ENCODE data around the gene MT1A. TPM values are rescaled to one million over a fixed set of nuclear protein-coding genes. Genes with fewer than 3 reads are reported as not detected.
"Not testable (repeated sequence)": the region's sequence is repeated elsewhere in the genome, so short reads cannot be mapped to it uniquely, and the experiment has no call there.

Gene MT1A
- total RNA-seq, 1 experiment from 2014 or later = 52.1 TPM

GRCh38 chr16:56664506-56664905 is 26.0 kb downstream of the MT1A start:
- ChIA-PET CTCF (no interaction called here), POLR2A (no interaction called here)
- no peak for ATAC-seq
- Histone ChIP-seq H3K4me1 (ENCODE audit: control insufficient read depth, insufficient read depth, low read length) (no peaks in the 10 kb centered on the region), H3K9me3 (ENCODE audit: control insufficient read depth, insufficient read depth, low read depth, low read length) (no peaks in the 10 kb centered on the region), H3K27me3 (ENCODE audit: control insufficient read depth, insufficient read depth, low read length) (no peaks in the 10 kb centered on the region), H3K27ac (ENCODE audit: low read length) (no peak overlapping the region), H3K36me3 (ENCODE audit: control insufficient read depth, insufficient read depth, low read length) (no peaks in the 10 kb centered on the region), H3K4me3 (ENCODE audit: low read depth in 2 of 2, low read length in 2 of 2) (no peak overlapping the region)
- DNase-seq (ENCODE audit: low read depth, low spot score) = no peak
- no TSS peak for BruUV-seq (replicated peaks)
- intact Hi-C loops (cut with micrococcal nuclease; ENCODE audit: unreplicated experiment) (no loop called here), in situ Hi-C loops (cut with HindIII; ENCODE audit: low pct_unique_long_range_greater_than_20kb, low sequenced_read_pairs) (no loop called here)
- TF ChIP-seq CTCF (IDR thresholded peaks at IDR 0.05) (no peak), POLR2AphosphoS5 (IDR thresholded peaks at IDR 0.05; ENCODE audit: low read depth, low read length) (no peak), SIN3A (IDR thresholded peaks at IDR 0.05; ENCODE audit: borderline replicate concordance, insufficient read depth, low read depth, low read length) (no peak), REST (IDR thresholded peaks at IDR 0.05; ENCODE audit: insufficient read depth in 1 of 2, low read depth in 2 of 2, low read length in 1 of 2) (no peak), TCF7L2 (IDR thresholded peaks at IDR 0.05; ENCODE audit: low read depth, low read length) (no peak)

GRCh38 chr16:56665286-56666261 is 27.1 kb downstream of the MT1A start:
- ATAC-seq; DNase-seq (ENCODE audit: low read depth, low spot score); in situ Hi-C loops (cut with HindIII; ENCODE audit: low pct_unique_long_range_greater_than_20kb, low sequenced_read_pairs): not testable (repeated sequence)

More at GRCh38 chr16:56665286-56666261, 27.1 kb downstream of the MT1A start:
- H3K27me3 ChIP-seq (ENCODE audit: control insufficient read depth, insufficient read depth, low read length); BruUV-seq (replicated peaks); H3K4me1 ChIP-seq (ENCODE audit: control insufficient read depth, insufficient read depth, low read length); H3K9me3 ChIP-seq (ENCODE audit: control insufficient read depth, insufficient read depth, low read depth, low read length); POLR2A ChIA-PET; H3K27ac ChIP-seq (ENCODE audit: low read length); intact Hi-C loops (cut with micrococcal nuclease; ENCODE audit: unreplicated experiment); CTCF ChIA-PET; H3K4me3 ChIP-seq (ENCODE audit: low read depth in 2 of 2, low read length in 2 of 2); H3K36me3 ChIP-seq (ENCODE audit: control insufficient read depth, insufficient read depth, low read length): not testable (repeated sequence)
